H9 (cell line): ENCODE data around the gene PLLP. TPM values are rescaled to one million over a fixed set of nuclear protein-coding genes. Genes with fewer than 3 reads are reported as not detected.

Experiments
- DNase-seq: peaks from one replicate; pipeline ENCODE4 v3.0.0-alpha.2; 2017
- H2AFZ ChIP-seq: one replicate; pipeline ENCODE4 v1.6.1; 2013; ENCODE audit warnings: mild to moderate bottlenecking, low read length, control low read depth, moderate library complexity
- H2AK5ac ChIP-seq: 2 replicates; pipeline ENCODE4 v1.6.1; 2013; ENCODE audit warnings: low read length, control low read depth, mixed read lengths; ENCODE audit not compliant: insufficient read length
- H2BK120ac ChIP-seq: one replicate; pipeline ENCODE4 v1.6.1; 2013; ENCODE audit warnings: low read depth, mild to moderate bottlenecking, low read length, control low read depth, inconsistent platforms; ENCODE audit not compliant: poor library complexity, severe bottlenecking
- H2BK12ac ChIP-seq: 2 replicates; pipeline ENCODE4 v1.6.1; 2013; ENCODE audit warnings: low read length, control low read depth, mixed read lengths, low read depth; ENCODE audit not compliant: insufficient read length
- H2BK15ac ChIP-seq: 2 replicates; pipeline ENCODE4 v1.6.1; 2013; ENCODE audit warnings: low read depth, low read length, control low read depth
- H2BK20ac ChIP-seq: one replicate; pipeline ENCODE4 v1.6.1; 2013; ENCODE audit warnings: low read depth, mild to moderate bottlenecking, low read length, control low read depth, inconsistent platforms; ENCODE audit not compliant: poor library complexity, severe bottlenecking
- H2BK5ac ChIP-seq: 2 replicates; pipeline ENCODE4 v1.6.1; 2013; ENCODE audit warnings: low read length, control low read depth, mixed read lengths; ENCODE audit not compliant: insufficient read length
- H3K14ac ChIP-seq: 2 replicates; pipeline ENCODE4 v1.6.1; 2013; ENCODE audit warnings: low read length, control low read depth; ENCODE audit not compliant: insufficient read depth
- H3K18ac ChIP-seq: 2 replicates; pipeline ENCODE4 v1.6.1; 2013; ENCODE audit warnings: low read depth, mild to moderate bottlenecking, mixed read lengths, low read length, control low read depth; ENCODE audit not compliant: insufficient read length
- H3K23ac ChIP-seq: 2 replicates; pipeline ENCODE4 v1.6.1; 2013; ENCODE audit warnings: low read length, control low read depth, mixed read lengths, low read depth; ENCODE audit not compliant: insufficient read length
- H3K23me2 ChIP-seq: 2 replicates; pipeline ENCODE4 v1.6.1; 2013; ENCODE audit warnings: low read depth, mild to moderate bottlenecking, mixed read lengths, low read length, control low read depth; ENCODE audit not compliant: insufficient read length, poor library complexity, severe bottlenecking
- H3K27ac ChIP-seq: 2 replicates; pipeline ENCODE4 v1.5.1; 2013; ENCODE audit warnings: low read length, control low read depth, mixed read lengths, low read depth; ENCODE audit not compliant: insufficient read length
- H3K27me3 ChIP-seq: 2 replicates; pipeline ENCODE4 v1.6.1; 2013; ENCODE audit warnings: low read length, control low read depth, inconsistent platforms; ENCODE audit not compliant: insufficient read depth
- H3K4ac ChIP-seq: 2 replicates; pipeline ENCODE4 v1.6.1; 2013; ENCODE audit warnings: low read depth, mild to moderate bottlenecking, control low read depth, inconsistent platforms, low read length, moderate library complexity
- H3K4me1 ChIP-seq: 2 replicates; pipeline ENCODE4 v1.6.1; 2013; ENCODE audit warnings: low read length, control low read depth, inconsistent platforms; ENCODE audit not compliant: insufficient read depth
- H3K4me2 ChIP-seq: 2 replicates; pipeline ENCODE4 v1.6.1; 2013; ENCODE audit warnings: low read length, control low read depth, mixed read lengths; ENCODE audit not compliant: insufficient read length, insufficient read depth
- H3K56ac ChIP-seq: 2 replicates; pipeline ENCODE4 v1.6.1; 2013; ENCODE audit warnings: low read depth, mild to moderate bottlenecking, mixed read lengths, low read length, control low read depth; ENCODE audit not compliant: insufficient read length
- H3K79me1 ChIP-seq: 2 replicates; pipeline ENCODE4 v1.6.1; 2013; ENCODE audit warnings: low read depth, mild to moderate bottlenecking, moderate library complexity, low read length, control low read depth, inconsistent platforms; ENCODE audit not compliant: insufficient read depth, poor library complexity, severe bottlenecking
- H3K79me2 ChIP-seq: 2 replicates; pipeline ENCODE4 v1.6.1; 2013; ENCODE audit warnings: low read length, control low read depth, inconsistent platforms; ENCODE audit not compliant: insufficient read depth
- H3K9ac ChIP-seq: 2 replicates; pipeline ENCODE4 v1.6.1; 2013; ENCODE audit warnings: low read length, control low read depth, mixed read lengths; ENCODE audit not compliant: insufficient read length; ENCODE audit errors: extremely low read depth
- H3K9me3 ChIP-seq: one replicate; pipeline ENCODE4 v1.6.1; 2013; ENCODE audit warnings: low read depth, low read length, inconsistent platforms; ENCODE audit not compliant: control insufficient read depth
- H3T11ph ChIP-seq: one replicate; pipeline ENCODE4 v1.6.1; 2013; ENCODE audit warnings: mild to moderate bottlenecking, low read length, control low read depth, inconsistent platforms
- H4K20me1 ChIP-seq: one replicate; pipeline ENCODE4 v1.6.1; 2013; ENCODE audit not compliant: control insufficient read depth, insufficient read length, insufficient read depth
- H4K5ac ChIP-seq: 2 replicates; pipeline ENCODE4 v1.6.1; 2013; ENCODE audit warnings: low read depth, mild to moderate bottlenecking, mixed read lengths, low read length, control low read depth; ENCODE audit not compliant: insufficient read length
- H4K8ac ChIP-seq: replicated peaks from 2 replicates; pipeline ENCODE4 v1.6.1; 2013; ENCODE audit warnings: low read length, control low read depth, mixed read lengths, low read depth; ENCODE audit not compliant: insufficient read length
- H4K91ac ChIP-seq: 2 replicates; pipeline ENCODE4 v1.6.1; 2013; ENCODE audit warnings: low read depth, mild to moderate bottlenecking, moderate library complexity, mixed read lengths, low read length, control low read depth; ENCODE audit not compliant: insufficient read length
- H3K27ac Mint-ChIP-seq, 3 experiments: 2 replicates in 2 of 3; 3 replicates in 1 of 3; pipeline ENCODE4 v1.8.0; 2020 to 2021; ENCODE audit warnings: mixed read lengths in 3 of 3, mild to moderate bottlenecking in 1 of 3, moderate library complexity in 1 of 3
- H3K27me3 Mint-ChIP-seq: 2 replicates; pipeline ENCODE4 v1.8.0; 2021; ENCODE audit warnings: low read depth, mild to moderate bottlenecking, moderate library complexity, mixed read lengths
- H3K36me3 Mint-ChIP-seq, 3 experiments: 2 replicates in 2 of 3; 3 replicates in 1 of 3; pipeline ENCODE4 v1.8.0; 2020 to 2021; ENCODE audit warnings: low read depth in 3 of 3, mixed read lengths in 3 of 3; ENCODE audit not compliant: insufficient read depth in 1 of 3
- H3K4me1 Mint-ChIP-seq, 2 experiments: 2 replicates each; pipeline ENCODE4 v1.8.0; 2020; ENCODE audit warnings: mixed read lengths in 2 of 2
- H3K4me3 Mint-ChIP-seq, 2 experiments: 2 replicates in 1 of 2; 3 replicates in 1 of 2; pipeline ENCODE4 v1.8.0; 2020 to 2021; ENCODE audit warnings: mild to moderate bottlenecking in 2 of 2, mixed read lengths in 2 of 2, moderate library complexity in 1 of 2
- H3K9me3 Mint-ChIP-seq, 2 experiments: 2 replicates in 1 of 2; 3 replicates in 1 of 2; pipeline ENCODE4 v1.8.0; 2020; ENCODE audit warnings: mild to moderate bottlenecking in 2 of 2, mixed read lengths in 2 of 2, moderate library complexity in 1 of 2
- WGBS: extraction: QIAGEN DNeasy Blood & Tissue Kit; methylation state at CpG from one replicate; pipeline ENCODE4 v1.1.7; 2013; ENCODE audit warnings: missing lambda C conversion rate, low lambda C conversion rate, mixed read lengths; ENCODE audit not compliant: insufficient read length; ENCODE audit errors: extremely low coverage; 5-methylcytosine and 5-hydroxymethylcytosine counted together
- total RNA-seq: library from RNA; stranded (reverse); gene quantifications from 2 replicates; pipeline ENCODE4 v1.2.1, GENCODE V29; 2021
- TF ChIP-seq, protein P1 (sequence below): fragments of 200-600 bp; sonication (generic); conservative IDR thresholded peaks from 3 replicates; pipeline ENCODE4 v1.8.0; 2021; ENCODE audit warnings: antibody characterized with exemption, mild to moderate bottlenecking

The PLLP gene
- total RNA-seq, 1 experiment from 2014 or later, result 1.8 TPM

GRCh38 chr16:57301126-57301817 is 16.8 kb upstream of the PLLP start:
- Histone ChIP-seq H2AK5ac (no peak overlapping the region), H3K9me3 (no peaks in the 10 kb centered on the region), H2BK5ac (no peak overlapping the region), H3K23me2 (peaks cover 4% of the 10 kb centered on the region), H2BK15ac (no peak overlapping the region), H3K79me1 (no peaks in the 10 kb centered on the region), H3K23ac (no peak overlapping the region), H4K8ac (no peak overlapping the region), H2AFZ (peak overlapping the region; percentile 1), H4K5ac (no peak overlapping the region), H3K18ac (no peak overlapping the region), H3K79me2 (no peaks in the 10 kb centered on the region), H3K9ac (no peak overlapping the region), H3K27ac (no peak overlapping the region), H3K14ac (no peak overlapping the region), H3K56ac (no peak overlapping the region), H4K20me1 (no peaks in the 10 kb centered on the region), H3K4me2 (peak overlapping the region; percentile 49), H4K91ac (no peak overlapping the region), H2BK120ac (no peak overlapping the region), H2BK12ac (no peak overlapping the region), H3T11ph (no peak overlapping the region), H3K4me1 (no peaks in the 10 kb centered on the region), H2BK20ac (no peak overlapping the region), H3K27me3 (no peaks in the 10 kb centered on the region), H3K4ac (no peak overlapping the region)
- H3K9me3 Mint-ChIP-seq, result peaks cover 0 to 2% of the 10 kb centered on the region in 2 experiments; a peak in 1 of 5 replicates
- peak overlapping the region in 1 of 3 experiments; percentile 92; a peak in 2 of 7 replicates for H3K27ac Mint-ChIP-seq
- peaks cover 15 to 22% of the 10 kb centered on the region in 2 experiments for H3K4me1 Mint-ChIP-seq
- no peak for DNase-seq
- H3K36me3 Mint-ChIP-seq, result no peaks in the 10 kb centered on the region
- no peak overlapping the region; a peak in 1 of 5 replicates for H3K4me3 Mint-ChIP-seq
- H3K27me3 Mint-ChIP-seq, result peaks cover 9% of the 10 kb centered on the region; the same call in 1 of the 2 replicates
- TF ChIP-seq, protein P1, sequence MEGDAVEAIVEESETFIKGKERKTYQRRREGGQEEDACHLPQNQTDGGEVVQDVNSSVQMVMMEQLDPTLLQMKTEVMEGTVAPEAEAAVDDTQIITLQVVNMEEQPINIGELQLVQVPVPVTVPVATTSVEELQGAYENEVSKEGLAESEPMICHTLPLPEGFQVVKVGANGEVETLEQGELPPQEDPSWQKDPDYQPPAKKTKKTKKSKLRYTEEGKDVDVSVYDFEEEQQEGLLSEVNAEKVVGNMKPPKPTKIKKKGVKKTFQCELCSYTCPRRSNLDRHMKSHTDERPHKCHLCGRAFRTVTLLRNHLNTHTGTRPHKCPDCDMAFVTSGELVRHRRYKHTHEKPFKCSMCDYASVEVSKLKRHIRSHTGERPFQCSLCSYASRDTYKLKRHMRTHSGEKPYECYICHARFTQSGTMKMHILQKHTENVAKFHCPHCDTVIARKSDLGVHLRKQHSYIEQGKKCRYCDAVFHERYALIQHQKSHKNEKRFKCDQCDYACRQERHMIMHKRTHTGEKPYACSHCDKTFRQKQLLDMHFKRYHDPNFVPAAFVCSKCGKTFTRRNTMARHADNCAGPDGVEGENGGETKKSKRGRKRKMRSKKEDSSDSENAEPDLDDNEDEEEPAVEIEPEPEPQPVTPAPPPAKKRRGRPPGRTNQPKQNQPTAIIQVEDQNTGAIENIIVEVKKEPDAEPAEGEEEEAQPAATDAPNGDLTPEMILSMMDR, result no peak
- no CpG with 5 or more reads among the region's 19 CpGs for WGBS
